ENCODE measurements around the gene TCTN1.

TCTN1 gene

GRCh38 chr12:110677982-110678381 lies 64.1 kb downstream of the TCTN1 start:
- no peak for DNase-seq

GRCh38 chr12:110679201-110679600 lies 65.3 kb downstream of the TCTN1 start:
- DNase-seq = no peak

- no peak for DNase-seq
Observed at GRCh38 chr12:110680032-110680431, 66.1 kb downstream of the TCTN1 start.

- DNase-seq = no peak
Observed at GRCh38 chr12:110683888-110684287, 70.0 kb downstream of the TCTN1 start.

GRCh38 chr12:110684312-110684836 lies 70.4 kb downstream of the TCTN1 start:
- no peak for DNase-seq

GRCh38 chr12:110686294-110686903 lies 72.5 kb downstream of the TCTN1 start:
- no peak for DNase-seq

GRCh38 chr12:110687396-110688169 lies 73.7 kb downstream of the TCTN1 start:
- DNase-seq = no peak

- DNase-seq = peak in 19 of 56 donors; percentile 6 to 65 (median 20)
Observed at GRCh38 chr12:110688446-110689280, 74.7 kb downstream of the TCTN1 start, which contains the start of gene HVCN1. TSS of gene HVCN1 (minus strand) at chr12:110689115. CDS start at chr12:110683245, 5,870 bp downstream.

- peak in 20 of 56 donors; percentile 7 to 65 (median 24) for DNase-seq
Observed at GRCh38 chr12:110689281-110690126, 75.6 kb downstream of the TCTN1 start.

GRCh38 chr12:110690127-110690430 lies 76.2 kb downstream of the TCTN1 start:
- DNase-seq = no peak

GRCh38 chr12:110693731-110694130 lies 79.8 kb downstream of the TCTN1 start:
- DNase-seq = peak in 7 of 56 donors; percentile 4 to 27 (median 7)

GRCh38 chr12:110694330-110694901 lies 80.5 kb downstream of the TCTN1 start:
- DNase-seq = peak in 23 of 56 donors; percentile 4 to 44 (median 17)

GRCh38 chr12:110696283-110696682 lies 82.4 kb downstream of the TCTN1 start:
- DNase-seq = no peak

- DNase-seq = no peak
Observed at GRCh38 chr12:110697236-110697635, 83.3 kb downstream of the TCTN1 start.

GRCh38 chr12:110698171-110698902 lies 84.4 kb downstream of the TCTN1 start:
- DNase-seq = peak in 47 of 56 donors; percentile 8 to 82 (median 45)
